HepG2 (cell line): Measurements from ENCODE around the gene TUBA4A. TPM values are rescaled to one million over a fixed set of nuclear protein-coding genes. Genes with fewer than 3 reads are reported as not detected.
A peak's percentile ranks its signal among the peaks of the same experiment; 100 is the strongest.

Source experiments
- ARNTL ChIP-seq: sonication (generic); formaldehyde crosslinking; IDR thresholded peaks from 2 replicates; pipeline ENCODE4 v1.4.0; 2020; ENCODE audit warnings: mild to moderate bottlenecking, missing genetic modification reagents
- HNRNPL ChIP-seq: fragments of 200-400 bp; formaldehyde crosslinking; IDR thresholded peaks from 2 replicates; pipeline ENCODE4 v1.6.1; 2017; ENCODE audit warnings: mild to moderate bottlenecking, low read depth, low read length
- MZF1 ChIP-seq: sonication (generic); formaldehyde crosslinking; IDR thresholded peaks from 2 replicates; pipeline ENCODE4 v1.8.1; 2023; ENCODE audit warnings: mild to moderate bottlenecking, missing genetic modification reagents, borderline replicate concordance
- RARG ChIP-seq: sonication (generic); formaldehyde crosslinking; IDR thresholded peaks from 2 replicates; pipeline ENCODE4 v1.4.0; 2020; ENCODE audit warnings: low read depth, mild to moderate bottlenecking, missing genetic modification reagents
- SATB2 ChIP-seq: sonication (generic); formaldehyde crosslinking; IDR thresholded peaks from 2 replicates; pipeline ENCODE4 v1.5.0; 2020; ENCODE audit warnings: missing genetic modification reagents
- SMAD1 ChIP-seq: sonication (generic); formaldehyde crosslinking; IDR thresholded peaks from 2 replicates; pipeline ENCODE4 v1.4.0; 2020; ENCODE audit warnings: missing genetic modification reagents, low read depth, mild to moderate bottlenecking, borderline replicate concordance
- SP140L ChIP-seq: sonication (generic); formaldehyde crosslinking; IDR thresholded peaks from 2 replicates; pipeline ENCODE4 v1.4.0; 2020; ENCODE audit warnings: missing genetic modification reagents, borderline replicate concordance
- TCF12 ChIP-seq, 2 experiments: fragments of 450-650 bp in 1 of 2; sonication (generic) in 1 of 2; formaldehyde crosslinking in 1 of 2; IDR thresholded peaks; 2 replicates each; pipeline versions ENCODE4 v1.6.1 to v1.8.0; 2017 to 2022; ENCODE audit warnings: antibody characterized with exemption in 1 of 2, mild to moderate bottlenecking in 1 of 2, missing genetic modification reagents in 1 of 2, moderate library complexity in 1 of 2
- ZFP90 ChIP-seq: sonication (generic); formaldehyde crosslinking; IDR thresholded peaks from 2 replicates; pipeline ENCODE4 v1.8.0; 2022; ENCODE audit warnings: missing genetic modification reagents, mild to moderate bottlenecking, inconsistent platforms, borderline replicate concordance
- ZFX ChIP-seq: sonication (generic); formaldehyde crosslinking; IDR thresholded peaks from 2 replicates; pipeline ENCODE4 v1.4.0; 2020; ENCODE audit warnings: mild to moderate bottlenecking, low read depth, missing genetic modification reagents, moderate library complexity
- ZMYM3 ChIP-seq: sonication (generic); formaldehyde crosslinking; IDR thresholded peaks from 2 replicates; pipeline ENCODE4 v1.5.1; 2020; ENCODE audit warnings: mild to moderate bottlenecking, missing genetic modification reagents
- ZMYM4 ChIP-seq: sonication (generic); formaldehyde crosslinking; IDR thresholded peaks from 2 replicates; pipeline ENCODE4 v1.8.1; 2023; ENCODE audit warnings: mild to moderate bottlenecking, missing genetic modification reagents
- ZNF510 ChIP-seq: sonication (generic); formaldehyde crosslinking; IDR thresholded peaks from 2 replicates; pipeline ENCODE4 v1.4.0; 2020; ENCODE audit warnings: low read depth, mild to moderate bottlenecking, missing genetic modification reagents
- ZNF678 ChIP-seq: sonication (generic); formaldehyde crosslinking; IDR thresholded peaks from 2 replicates; pipeline ENCODE4 v1.4.0; 2020; ENCODE audit warnings: mild to moderate bottlenecking, missing genetic modification reagents
- ZNF724P ChIP-seq: sonication (generic); formaldehyde crosslinking; IDR thresholded peaks from 2 replicates; pipeline ENCODE4 v1.8.0; 2022; ENCODE audit warnings: missing genetic modification reagents, borderline replicate concordance
- ZNF841 ChIP-seq: sonication (generic); formaldehyde crosslinking; IDR thresholded peaks from 2 replicates; pipeline ENCODE4 v1.8.1; 2023; ENCODE audit warnings: missing genetic modification reagents, borderline replicate concordance
- polyA plus RNA-seq, 8 experiments: library from polyadenylated mRNA; depleted of rRNA in 3 of 8; stranded (reverse) in 7 of 8; unstranded in 1 of 8; fragments of >200 nt; fragmentation: Illumina TruSeq in 4 of 8; extraction: Trizol in 4 of 8; gene quantifications; 2 replicates each; pipeline versions ENCODE4 v1.2.1 to v1.2.3, GENCODE V29; 2011 to 2016; ENCODE audit warnings: low read depth in 4 of 8, missing spikeins in 1 of 8, mixed read lengths in 1 of 8; ENCODE audit not compliant: insufficient read depth in 1 of 8
- total RNA-seq, 5 experiments: library from RNA; depleted of rRNA; stranded (reverse); fragments of >200 nt; fragmentation: Illumina TruSeq; extraction: Trizol; gene quantifications; 2 replicates each; pipeline ENCODE4 v1.2.3, GENCODE V29; 2016; ENCODE audit warnings: low read depth in 1 of 5
- TF ChIP-seq, protein P1 (sequence below): sonication (generic); formaldehyde crosslinking; IDR thresholded peaks from 2 replicates; pipeline ENCODE4 v1.4.0; 2020; ENCODE audit warnings: missing genetic modification reagents
- TF ChIP-seq, protein P2 (sequence below): sonication (generic); formaldehyde crosslinking; IDR thresholded peaks from 2 replicates; pipeline ENCODE4 v1.5.0; 2020; ENCODE audit warnings: missing genetic modification reagents
- TF ChIP-seq, protein P3 (sequence below): sonication (generic); formaldehyde crosslinking; IDR thresholded peaks from 2 replicates; pipeline ENCODE4 v1.4.0; 2020; ENCODE audit warnings: missing genetic modification reagents
- TF ChIP-seq, protein P4 (sequence below): sonication (generic); formaldehyde crosslinking; IDR thresholded peaks from 2 replicates; pipeline ENCODE4 v1.5.0; 2020; ENCODE audit warnings: missing genetic modification reagents

Gene TUBA4A
- total and polyA plus RNA-seq, 2 of the 13 experiments (the other 11 are each of a cell fraction or from before 2014, with no cell fraction given) = 1.3 to 12.7 TPM

DNA sequence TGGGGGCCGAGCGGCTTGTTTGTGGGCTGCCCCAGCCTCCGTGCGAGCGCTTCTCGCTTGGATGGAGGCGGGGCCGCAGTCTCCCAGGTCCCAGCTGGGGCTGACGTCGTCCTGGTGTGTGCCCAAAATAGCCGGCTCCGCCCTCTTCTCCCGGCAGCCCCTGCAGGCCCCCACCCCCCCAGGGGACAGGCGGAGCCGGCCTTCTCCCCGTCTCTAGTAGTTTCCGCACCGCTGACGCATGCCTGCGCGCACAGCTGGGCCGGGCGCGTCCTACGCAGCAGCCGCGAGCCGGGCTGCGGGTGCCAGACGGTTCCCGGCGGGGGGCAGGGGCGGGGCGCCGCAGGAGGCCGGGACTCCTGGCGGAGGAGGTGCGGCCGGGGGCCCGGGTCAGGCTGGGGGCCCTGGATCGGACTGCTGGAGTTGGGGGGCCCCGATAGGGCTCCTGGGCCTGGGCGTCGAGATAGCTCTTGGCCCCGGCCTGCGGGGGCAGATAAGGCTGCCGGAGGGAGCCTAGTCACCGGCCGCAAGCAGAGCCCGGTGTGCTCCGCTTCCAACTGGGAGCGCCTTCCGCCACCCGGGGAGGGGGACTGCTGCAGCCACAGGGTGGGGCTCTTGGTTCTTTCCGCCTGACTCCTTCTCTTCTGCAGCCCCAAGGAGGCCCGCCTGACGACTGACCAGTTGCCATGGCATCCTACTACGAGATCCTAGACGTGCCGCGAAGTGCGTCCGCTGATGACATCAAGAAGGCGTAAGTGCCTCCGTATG is 25.6 kb upstream of the TUBA4A start, which contains the start of gene DNAJB2 (continued):
- TF ChIP-seq, protein P1, sequence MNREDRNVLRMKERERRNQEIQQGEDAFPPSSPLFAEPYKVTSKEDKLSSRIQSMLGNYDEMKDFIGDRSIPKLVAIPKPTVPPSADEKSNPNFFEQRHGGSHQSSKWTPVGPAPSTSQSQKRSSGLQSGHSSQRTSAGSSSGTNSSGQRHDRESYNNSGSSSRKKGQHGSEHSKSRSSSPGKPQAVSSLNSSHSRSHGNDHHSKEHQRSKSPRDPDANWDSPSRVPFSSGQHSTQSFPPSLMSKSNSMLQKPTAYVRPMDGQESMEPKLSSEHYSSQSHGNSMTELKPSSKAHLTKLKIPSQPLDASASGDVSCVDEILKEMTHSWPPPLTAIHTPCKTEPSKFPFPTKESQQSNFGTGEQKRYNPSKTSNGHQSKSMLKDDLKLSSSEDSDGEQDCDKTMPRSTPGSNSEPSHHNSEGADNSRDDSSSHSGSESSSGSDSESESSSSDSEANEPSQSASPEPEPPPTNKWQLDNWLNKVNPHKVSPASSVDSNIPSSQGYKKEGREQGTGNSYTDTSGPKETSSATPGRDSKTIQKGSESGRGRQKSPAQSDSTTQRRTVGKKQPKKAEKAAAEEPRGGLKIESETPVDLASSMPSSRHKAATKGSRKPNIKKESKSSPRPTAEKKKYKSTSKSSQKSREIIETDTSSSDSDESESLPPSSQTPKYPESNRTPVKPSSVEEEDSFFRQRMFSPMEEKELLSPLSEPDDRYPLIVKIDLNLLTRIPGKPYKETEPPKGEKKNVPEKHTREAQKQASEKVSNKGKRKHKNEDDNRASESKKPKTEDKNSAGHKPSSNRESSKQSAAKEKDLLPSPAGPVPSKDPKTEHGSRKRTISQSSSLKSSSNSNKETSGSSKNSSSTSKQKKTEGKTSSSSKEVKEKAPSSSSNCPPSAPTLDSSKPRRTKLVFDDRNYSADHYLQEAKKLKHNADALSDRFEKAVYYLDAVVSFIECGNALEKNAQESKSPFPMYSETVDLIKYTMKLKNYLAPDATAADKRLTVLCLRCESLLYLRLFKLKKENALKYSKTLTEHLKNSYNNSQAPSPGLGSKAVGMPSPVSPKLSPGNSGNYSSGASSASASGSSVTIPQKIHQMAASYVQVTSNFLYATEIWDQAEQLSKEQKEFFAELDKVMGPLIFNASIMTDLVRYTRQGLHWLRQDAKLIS (CRISPR knock-in tag) = no peak
- TF ChIP-seq SMAD1 = no peak
- peak; percentile 98 for TF ChIP-seq ZFX (CRISPR knock-in tag)
- TF ChIP-seq RARG (CRISPR knock-in tag) = no peak
- TF ChIP-seq, protein P2, sequence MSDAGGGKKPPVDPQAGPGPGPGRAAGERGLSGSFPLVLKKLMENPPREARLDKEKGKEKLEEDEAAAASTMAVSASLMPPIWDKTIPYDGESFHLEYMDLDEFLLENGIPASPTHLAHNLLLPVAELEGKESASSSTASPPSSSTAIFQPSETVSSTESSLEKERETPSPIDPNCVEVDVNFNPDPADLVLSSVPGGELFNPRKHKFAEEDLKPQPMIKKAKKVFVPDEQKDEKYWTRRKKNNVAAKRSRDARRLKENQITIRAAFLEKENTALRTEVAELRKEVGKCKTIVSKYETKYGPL (CRISPR knock-in tag) = no peak
- no peak for TF ChIP-seq ZMYM3 (CRISPR knock-in tag)
- no peak for TF ChIP-seq ZNF678 (CRISPR knock-in tag)
- peak; percentile 83; the same call in 1 of the 2 replicates for TF ChIP-seq ZNF724P (CRISPR knock-in tag)
- 0 out of 2 replicates have a peak, but pooled peaks have one; percentile 51 for TF ChIP-seq SP140L
- TF ChIP-seq HNRNPL = no peak
- peak; percentile 46; the same call in 1 of the 2 replicates for TF ChIP-seq ARNTL (CRISPR knock-in tag)
- no peak for TF ChIP-seq MZF1 (CRISPR knock-in tag)
- peak; percentile 78; the same call in 1 of the 2 replicates for TF ChIP-seq ZFP90 (CRISPR knock-in tag)
- peak; percentile 36; the same call in 1 of the 2 replicates for TF ChIP-seq SATB2
- no peak; the same call in 1 of the 2 replicates for TF ChIP-seq ZNF510
- no peak for TF ChIP-seq ZNF841 (CRISPR knock-in tag)
- peak; percentile 78 for TF ChIP-seq ZMYM4 (CRISPR knock-in tag)
- no peak for TF ChIP-seq TCF12 (IDR thresholded peaks at IDR 0.05)
- TF ChIP-seq TCF12 (CRISPR knock-in tag; IDR thresholded peaks at IDR 0.05) = peak; percentile 85; the same call in 1 of the 2 replicates
- TF ChIP-seq, protein P3, sequence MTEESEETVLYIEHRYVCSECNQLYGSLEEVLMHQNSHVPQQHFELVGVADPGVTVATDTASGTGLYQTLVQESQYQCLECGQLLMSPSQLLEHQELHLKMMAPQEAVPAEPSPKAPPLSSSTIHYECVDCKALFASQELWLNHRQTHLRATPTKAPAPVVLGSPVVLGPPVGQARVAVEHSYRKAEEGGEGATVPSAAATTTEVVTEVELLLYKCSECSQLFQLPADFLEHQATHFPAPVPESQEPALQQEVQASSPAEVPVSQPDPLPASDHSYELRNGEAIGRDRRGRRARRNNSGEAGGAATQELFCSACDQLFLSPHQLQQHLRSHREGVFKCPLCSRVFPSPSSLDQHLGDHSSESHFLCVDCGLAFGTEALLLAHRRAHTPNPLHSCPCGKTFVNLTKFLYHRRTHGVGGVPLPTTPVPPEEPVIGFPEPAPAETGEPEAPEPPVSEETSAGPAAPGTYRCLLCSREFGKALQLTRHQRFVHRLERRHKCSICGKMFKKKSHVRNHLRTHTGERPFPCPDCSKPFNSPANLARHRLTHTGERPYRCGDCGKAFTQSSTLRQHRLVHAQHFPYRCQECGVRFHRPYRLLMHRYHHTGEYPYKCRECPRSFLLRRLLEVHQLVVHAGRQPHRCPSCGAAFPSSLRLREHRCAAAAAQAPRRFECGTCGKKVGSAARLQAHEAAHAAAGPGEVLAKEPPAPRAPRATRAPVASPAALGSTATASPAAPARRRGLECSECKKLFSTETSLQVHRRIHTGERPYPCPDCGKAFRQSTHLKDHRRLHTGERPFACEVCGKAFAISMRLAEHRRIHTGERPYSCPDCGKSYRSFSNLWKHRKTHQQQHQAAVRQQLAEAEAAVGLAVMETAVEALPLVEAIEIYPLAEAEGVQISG (CRISPR knock-in tag) = peak; percentile 91; the same call in 1 of the 2 replicates
- TF ChIP-seq, protein P4, sequence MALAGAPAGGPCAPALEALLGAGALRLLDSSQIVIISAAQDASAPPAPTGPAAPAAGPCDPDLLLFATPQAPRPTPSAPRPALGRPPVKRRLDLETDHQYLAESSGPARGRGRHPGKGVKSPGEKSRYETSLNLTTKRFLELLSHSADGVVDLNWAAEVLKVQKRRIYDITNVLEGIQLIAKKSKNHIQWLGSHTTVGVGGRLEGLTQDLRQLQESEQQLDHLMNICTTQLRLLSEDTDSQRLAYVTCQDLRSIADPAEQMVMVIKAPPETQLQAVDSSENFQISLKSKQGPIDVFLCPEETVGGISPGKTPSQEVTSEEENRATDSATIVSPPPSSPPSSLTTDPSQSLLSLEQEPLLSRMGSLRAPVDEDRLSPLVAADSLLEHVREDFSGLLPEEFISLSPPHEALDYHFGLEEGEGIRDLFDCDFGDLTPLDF (CRISPR knock-in tag) = no peak
